ENCODE measurements around the gene PASK. TPM values are rescaled to one million over a fixed set of nuclear protein-coding genes. Genes with fewer than 3 reads are reported as not detected.

Gene PASK
- total RNA-seq, 1 experiment from 2014 or later: 51.6 TPM

- ATAC-seq: no peak
- no peak overlapping the region for H3K27ac ChIP-seq (ENCODE audit: low read length)
- ChIA-PET CTCF (no interaction called here), POLR2A (no interaction called here)
- no peak for TF ChIP-seq SIN3A (IDR thresholded peaks at IDR 0.05; ENCODE audit: borderline replicate concordance, insufficient read depth, low read depth, low read length)
- TF ChIP-seq, protein P1, sequence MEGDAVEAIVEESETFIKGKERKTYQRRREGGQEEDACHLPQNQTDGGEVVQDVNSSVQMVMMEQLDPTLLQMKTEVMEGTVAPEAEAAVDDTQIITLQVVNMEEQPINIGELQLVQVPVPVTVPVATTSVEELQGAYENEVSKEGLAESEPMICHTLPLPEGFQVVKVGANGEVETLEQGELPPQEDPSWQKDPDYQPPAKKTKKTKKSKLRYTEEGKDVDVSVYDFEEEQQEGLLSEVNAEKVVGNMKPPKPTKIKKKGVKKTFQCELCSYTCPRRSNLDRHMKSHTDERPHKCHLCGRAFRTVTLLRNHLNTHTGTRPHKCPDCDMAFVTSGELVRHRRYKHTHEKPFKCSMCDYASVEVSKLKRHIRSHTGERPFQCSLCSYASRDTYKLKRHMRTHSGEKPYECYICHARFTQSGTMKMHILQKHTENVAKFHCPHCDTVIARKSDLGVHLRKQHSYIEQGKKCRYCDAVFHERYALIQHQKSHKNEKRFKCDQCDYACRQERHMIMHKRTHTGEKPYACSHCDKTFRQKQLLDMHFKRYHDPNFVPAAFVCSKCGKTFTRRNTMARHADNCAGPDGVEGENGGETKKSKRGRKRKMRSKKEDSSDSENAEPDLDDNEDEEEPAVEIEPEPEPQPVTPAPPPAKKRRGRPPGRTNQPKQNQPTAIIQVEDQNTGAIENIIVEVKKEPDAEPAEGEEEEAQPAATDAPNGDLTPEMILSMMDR (IDR thresholded peaks at IDR 0.05): no peak
- in situ Hi-C loops (cut with HindIII; ENCODE audit: low pct_unique_long_range_greater_than_20kb, low sequenced_read_pairs): no loop called here
- H3K9me3 ChIP-seq (ENCODE audit: control insufficient read depth, insufficient read depth, low read depth, low read length): no peaks in the 10 kb centered on the region
- TSS peak; percentile 77 for BruUV-seq (replicated peaks)
- intact Hi-C loops (cut with micrococcal nuclease; ENCODE audit: unreplicated experiment): no loop called here
- no peaks in the 10 kb centered on the region for H3K27me3 ChIP-seq (ENCODE audit: control insufficient read depth, insufficient read depth, low read length)
- H3K36me3 ChIP-seq (ENCODE audit: control insufficient read depth, insufficient read depth, low read length): no peaks in the 10 kb centered on the region
- H3K4me3 ChIP-seq (ENCODE audit: low read depth in 2 of 2, low read length in 2 of 2): no peak overlapping the region
- H3K4me1 ChIP-seq (ENCODE audit: control insufficient read depth, insufficient read depth, low read length): no peaks in the 10 kb centered on the region
- DNase-seq (ENCODE audit: low read depth, low spot score): no peak
These were observed 15.8 kb downstream of the PASK start for GRCh38 chr2:241133436-241133820.

DNA sequence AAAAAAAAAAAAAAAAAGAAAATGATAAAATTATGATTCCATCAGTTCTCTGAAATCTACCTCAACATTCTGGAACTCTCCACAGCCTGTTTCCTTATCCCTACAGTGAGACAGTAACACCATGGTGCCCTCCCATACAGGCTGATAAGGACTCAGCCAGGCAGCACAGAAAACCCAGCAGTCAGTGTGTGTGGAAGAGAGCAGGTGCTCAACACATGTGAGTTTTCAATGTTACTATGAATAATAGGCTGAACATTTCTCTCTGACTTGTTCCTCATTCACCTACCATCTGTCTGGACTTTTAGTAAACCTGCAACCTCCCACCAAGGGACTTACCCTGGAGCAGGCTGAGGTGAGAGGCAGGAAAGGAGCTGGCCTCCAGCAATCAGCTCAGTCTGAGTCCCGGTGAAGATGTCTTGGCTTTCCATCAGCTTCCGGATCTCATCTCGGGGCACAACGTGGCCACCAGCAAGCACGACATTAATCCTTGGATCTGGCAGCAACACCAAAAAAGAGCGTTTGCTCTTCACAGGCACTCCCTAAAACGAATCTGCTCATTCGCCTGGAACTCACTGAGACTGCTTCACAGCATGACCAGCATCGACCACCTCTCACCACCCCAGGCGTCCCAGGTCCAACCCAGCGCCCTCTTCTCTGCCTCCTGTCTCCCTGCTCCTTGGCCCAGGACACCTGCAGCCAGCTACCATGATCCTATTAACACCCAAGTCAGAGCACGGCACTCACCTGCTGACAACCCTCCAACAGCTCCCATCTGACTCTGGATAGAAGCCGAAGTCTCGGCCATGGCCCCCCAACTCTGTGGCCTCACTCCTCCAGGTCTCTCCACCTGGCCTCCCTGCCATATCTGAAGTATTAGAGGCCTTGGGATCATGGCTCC lies 16.5 kb downstream of the PASK start:
- no peak overlapping the region for H3K4me3 ChIP-seq (ENCODE audit: low read depth in 2 of 2, low read length in 2 of 2)
- no peak overlapping the region for H3K27ac ChIP-seq (ENCODE audit: low read length)
- no peak for TF ChIP-seq SIN3A (IDR thresholded peaks at IDR 0.05; ENCODE audit: borderline replicate concordance, insufficient read depth, low read depth, low read length)
- TF ChIP-seq TCF7L2 (IDR thresholded peaks at IDR 0.05; ENCODE audit: low read depth, low read length): no peak
- TF ChIP-seq, protein P2, sequence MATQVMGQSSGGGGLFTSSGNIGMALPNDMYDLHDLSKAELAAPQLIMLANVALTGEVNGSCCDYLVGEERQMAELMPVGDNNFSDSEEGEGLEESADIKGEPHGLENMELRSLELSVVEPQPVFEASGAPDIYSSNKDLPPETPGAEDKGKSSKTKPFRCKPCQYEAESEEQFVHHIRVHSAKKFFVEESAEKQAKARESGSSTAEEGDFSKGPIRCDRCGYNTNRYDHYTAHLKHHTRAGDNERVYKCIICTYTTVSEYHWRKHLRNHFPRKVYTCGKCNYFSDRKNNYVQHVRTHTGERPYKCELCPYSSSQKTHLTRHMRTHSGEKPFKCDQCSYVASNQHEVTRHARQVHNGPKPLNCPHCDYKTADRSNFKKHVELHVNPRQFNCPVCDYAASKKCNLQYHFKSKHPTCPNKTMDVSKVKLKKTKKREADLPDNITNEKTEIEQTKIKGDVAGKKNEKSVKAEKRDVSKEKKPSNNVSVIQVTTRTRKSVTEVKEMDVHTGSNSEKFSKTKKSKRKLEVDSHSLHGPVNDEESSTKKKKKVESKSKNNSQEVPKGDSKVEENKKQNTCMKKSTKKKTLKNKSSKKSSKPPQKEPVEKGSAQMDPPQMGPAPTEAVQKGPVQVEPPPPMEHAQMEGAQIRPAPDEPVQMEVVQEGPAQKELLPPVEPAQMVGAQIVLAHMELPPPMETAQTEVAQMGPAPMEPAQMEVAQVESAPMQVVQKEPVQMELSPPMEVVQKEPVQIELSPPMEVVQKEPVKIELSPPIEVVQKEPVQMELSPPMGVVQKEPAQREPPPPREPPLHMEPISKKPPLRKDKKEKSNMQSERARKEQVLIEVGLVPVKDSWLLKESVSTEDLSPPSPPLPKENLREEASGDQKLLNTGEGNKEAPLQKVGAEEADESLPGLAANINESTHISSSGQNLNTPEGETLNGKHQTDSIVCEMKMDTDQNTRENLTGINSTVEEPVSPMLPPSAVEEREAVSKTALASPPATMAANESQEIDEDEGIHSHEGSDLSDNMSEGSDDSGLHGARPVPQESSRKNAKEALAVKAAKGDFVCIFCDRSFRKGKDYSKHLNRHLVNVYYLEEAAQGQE (IDR thresholded peaks at IDR 0.05; ENCODE audit: insufficient read depth in 1 of 2, low read depth in 2 of 2, low read length in 1 of 2): no peak
- TF ChIP-seq, protein P1 (IDR thresholded peaks at IDR 0.05): no peak
- no peak for TF ChIP-seq POLR2AphosphoS5 (IDR thresholded peaks at IDR 0.05; ENCODE audit: low read depth, low read length)
- H3K4me1 ChIP-seq (ENCODE audit: control insufficient read depth, insufficient read depth, low read length): no peaks in the 10 kb centered on the region
- no peaks in the 10 kb centered on the region for H3K9me3 ChIP-seq (ENCODE audit: control insufficient read depth, insufficient read depth, low read depth, low read length)
- ChIA-PET CTCF (interaction anchor here (0.6 kb wide), 1 partner anchor 98 kb away, joined by 3 read pairs; no protein-coding TSS in a partner anchor), POLR2A (no interaction called here)
- in situ Hi-C loops (cut with HindIII; ENCODE audit: low pct_unique_long_range_greater_than_20kb, low sequenced_read_pairs): no loop called here
- intact Hi-C loops (cut with micrococcal nuclease; ENCODE audit: unreplicated experiment): no loop called here
- no peaks in the 10 kb centered on the region for H3K36me3 ChIP-seq (ENCODE audit: control insufficient read depth, insufficient read depth, low read length)
- BruUV-seq (replicated peaks): no TSS peak
- ATAC-seq (no peak), DNase-seq (ENCODE audit: low read depth, low spot score) (no peak)
- no peaks in the 10 kb centered on the region for H3K27me3 ChIP-seq (ENCODE audit: control insufficient read depth, insufficient read depth, low read length)
